CD4-positive, alpha-beta T cell treated with Interleukin-15 for 1 hour (primary cell): ENCODE data around the gene LRFN3.
A peak's percentile ranks its signal among the peaks of the same experiment; 100 is the strongest.
"Not testable (repeated sequence)": the region's sequence is repeated elsewhere in the genome, so short reads cannot be mapped to it uniquely, and the experiment has no call there.

ENCODE experiments used
- DNase-seq: peaks from one replicate; pipeline ENCODE4 v3.0.0-alpha.2; 2020

Gene LRFN3

GRCh38 chr19:35978832-35979365 lies 42.7 kb downstream of the LRFN3 start:
- no peak for DNase-seq

DNA sequence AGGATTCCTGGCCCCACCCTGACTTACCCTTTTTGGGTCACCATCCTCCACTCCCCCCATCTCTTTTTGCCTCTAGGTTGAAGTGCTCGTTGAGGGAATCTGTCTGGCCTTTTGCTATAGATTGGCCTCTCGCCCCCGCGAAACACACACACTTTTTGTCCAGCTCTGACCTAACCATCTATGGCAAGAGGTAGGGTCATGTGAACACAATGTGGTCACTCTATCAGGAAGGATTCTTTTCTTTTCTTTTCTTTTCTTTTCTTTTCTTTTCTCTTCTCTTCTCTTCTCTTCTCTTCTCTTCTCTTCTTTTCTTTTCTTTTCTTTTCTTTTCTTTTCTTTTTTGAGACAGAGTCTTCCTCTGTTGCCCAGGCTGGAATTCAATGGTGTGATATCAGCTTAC lies 44.8 kb downstream of the LRFN3 start:
- DNase-seq, result not testable (repeated sequence)

DNA sequence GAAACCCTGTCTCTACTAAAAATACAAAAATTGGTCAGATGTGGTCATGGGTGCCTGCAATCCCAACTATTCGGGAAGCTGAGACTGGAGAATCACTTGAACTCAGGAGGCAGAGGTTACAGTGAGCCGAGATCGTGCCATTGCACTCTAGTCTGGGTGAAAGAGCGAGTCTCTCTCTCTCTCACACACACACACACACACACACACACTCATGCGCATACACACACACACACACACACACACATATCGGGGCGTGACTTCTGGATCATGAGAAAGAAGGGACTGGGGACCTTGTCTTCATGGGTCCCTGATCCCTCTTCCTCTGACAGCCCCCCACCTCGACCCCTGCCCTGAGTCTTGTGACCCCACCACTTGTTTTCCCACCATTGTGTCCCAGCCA lies 47.0 kb downstream of the LRFN3 start:
- DNase-seq, result no peak

GRCh38 chr19:35986111-35986510 lies 49.9 kb downstream of the LRFN3 start:
- no peak for DNase-seq

GRCh38 chr19:35986664-35987570 lies 50.7 kb downstream of the LRFN3 start:
- DNase-seq, result peak; percentile 41

DNA sequence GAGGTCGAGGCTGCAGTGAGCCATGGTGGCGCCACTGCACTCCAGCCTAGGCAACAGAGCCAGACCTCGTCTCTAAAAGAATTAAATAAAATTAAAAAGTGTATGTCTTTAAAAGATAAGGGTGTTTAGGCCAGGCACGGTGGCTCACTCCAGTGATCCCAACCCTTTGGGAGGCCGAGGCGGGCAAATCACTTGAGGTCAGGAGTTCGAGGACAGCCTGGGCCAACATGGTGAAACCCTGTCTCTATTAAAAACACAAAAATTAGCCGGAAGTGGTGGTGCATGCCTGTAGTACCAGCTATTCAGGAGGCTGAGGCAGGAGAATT lies 51.4 kb downstream of the LRFN3 start:
- DNase-seq, result no peak

DNA sequence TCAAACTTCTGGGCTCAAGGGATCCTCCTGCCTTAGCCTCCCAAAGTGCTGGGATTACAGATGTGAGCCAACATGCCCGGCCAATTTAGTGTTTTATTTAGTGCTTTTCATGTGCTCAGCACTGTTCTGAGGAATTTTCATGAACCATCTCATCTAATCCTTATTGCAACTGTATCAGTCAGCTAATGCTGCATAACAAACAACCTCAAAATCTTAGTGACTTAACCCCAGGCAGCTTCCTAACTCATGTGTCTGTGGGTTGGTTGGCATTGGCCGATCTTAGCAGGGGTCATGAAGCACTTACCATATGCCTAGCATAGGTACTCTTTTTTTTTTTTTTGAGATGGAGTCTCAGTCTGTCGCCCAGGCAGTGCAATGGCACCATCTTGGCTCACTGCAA lies 52.6 kb downstream of the LRFN3 start:
- DNase-seq, result no peak

- DNase-seq, result no peak
Measured at GRCh38 chr19:35990156-35990555, 54.0 kb downstream of the LRFN3 start.

DNA sequence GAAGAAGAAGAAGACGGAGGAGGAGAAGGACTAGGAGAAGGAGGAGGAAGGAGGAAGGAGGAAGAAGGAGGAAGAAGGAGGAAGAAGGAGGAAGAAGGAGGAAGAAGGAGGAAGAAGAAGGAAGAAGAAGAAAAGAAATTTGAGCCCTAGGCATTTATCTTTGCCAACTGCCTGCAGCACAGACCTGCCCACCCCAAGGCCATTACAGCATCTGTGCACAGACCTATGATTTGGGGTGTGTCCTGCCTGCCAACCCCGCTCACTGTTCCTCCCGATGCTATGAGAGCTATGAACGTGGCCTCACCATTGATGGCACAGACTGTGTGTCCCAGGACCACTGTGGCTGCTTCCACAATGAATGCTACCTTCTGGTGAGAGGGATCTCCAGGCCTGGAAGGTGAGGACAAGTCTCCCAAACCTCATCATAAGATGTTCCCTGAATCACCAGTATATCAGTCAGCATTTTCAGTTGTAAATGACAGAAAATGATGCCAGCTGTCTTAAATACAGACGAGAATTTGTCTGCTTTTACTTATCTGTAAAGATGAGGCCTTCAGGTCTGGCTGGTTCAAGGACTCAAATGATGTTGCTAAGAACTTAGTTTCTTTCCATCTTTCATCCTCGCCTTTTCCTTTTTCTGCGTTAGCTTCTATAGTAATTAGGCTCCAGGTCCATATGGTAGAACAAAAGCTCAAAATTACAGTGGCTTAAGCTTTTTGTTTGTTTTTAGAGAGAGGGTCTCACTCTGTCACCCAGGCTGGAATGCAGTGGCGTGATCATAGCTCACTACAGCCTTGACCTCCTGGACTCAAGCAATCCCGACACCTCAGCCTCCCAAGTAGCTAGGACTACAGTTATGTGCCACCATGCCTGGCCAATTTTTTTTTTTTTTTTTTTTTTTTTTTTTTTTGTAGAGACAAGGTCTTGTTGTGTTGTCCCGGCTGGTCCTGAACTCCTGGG lies 54.9 kb downstream of the LRFN3 start:
- DNase-seq, result no peak

DNA sequence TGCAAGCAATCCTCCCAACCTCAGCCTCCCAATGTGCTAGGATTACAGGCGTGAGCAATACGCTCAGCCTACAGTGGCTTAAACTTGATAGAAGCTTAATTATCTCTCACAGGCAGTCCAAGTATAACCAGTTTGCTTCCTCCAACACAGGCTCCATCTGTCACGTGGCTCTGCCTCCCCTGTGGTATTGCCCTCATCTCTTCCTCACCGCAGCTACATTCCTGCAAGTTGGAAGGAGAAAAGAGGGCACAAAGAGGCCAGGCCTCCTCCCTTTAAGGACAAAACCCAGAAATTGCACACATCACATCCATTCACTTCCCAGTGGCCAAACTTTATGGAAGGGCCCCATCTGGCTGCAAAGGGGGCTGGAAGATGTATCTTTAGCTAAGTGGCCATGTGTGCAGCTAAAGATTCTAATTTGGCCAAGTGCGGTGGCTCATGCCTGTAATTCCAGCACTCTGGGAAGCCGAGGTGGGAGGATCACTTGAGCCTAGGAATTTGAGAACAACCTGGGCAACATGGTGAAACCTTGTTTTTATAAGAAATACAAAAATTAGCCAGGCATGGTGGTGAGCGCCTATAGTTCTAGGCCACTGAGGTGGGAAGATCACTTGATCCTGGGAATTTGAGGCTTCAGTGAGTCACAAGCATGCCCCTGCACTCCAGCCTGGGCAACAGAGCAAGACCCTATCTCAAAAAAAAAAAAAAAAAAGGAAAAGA lies 55.7 kb downstream of the LRFN3 start:
- no peak for DNase-seq

- no peak for DNase-seq
Measured at GRCh38 chr19:35992907-35993765, 57.0 kb downstream of the LRFN3 start.

DNA sequence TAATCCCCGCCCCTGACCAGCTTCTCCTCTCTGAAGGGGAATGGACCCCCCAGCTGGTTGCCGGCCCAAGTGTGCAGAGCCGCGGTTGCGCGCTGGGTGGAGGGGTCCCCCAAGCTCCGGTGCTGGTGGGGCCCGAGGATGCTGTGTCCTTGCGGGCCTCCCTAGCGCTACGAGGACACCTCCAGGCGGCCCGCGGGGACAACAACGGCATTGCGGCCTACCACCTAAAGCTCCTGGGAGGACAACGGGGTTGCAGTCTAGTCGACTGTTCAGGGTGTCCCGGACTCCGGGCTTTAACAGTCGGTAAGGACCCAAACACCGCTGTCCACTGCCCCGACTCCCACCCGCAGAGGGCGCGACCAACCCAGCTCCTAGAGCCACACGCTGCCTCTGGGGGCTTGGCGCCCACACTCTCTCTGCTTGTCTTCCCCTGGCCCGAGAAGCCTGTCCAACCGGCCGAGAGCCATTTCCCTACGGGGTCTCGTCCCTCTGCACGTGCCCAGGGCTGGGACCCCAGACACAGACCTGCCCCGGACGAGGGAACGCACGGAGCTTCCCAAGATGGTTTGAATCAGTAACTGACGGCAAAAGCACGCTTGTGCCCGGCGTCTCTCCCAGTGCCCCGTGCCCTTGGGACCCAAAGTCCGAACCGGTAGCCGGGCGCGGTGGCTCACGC lies 57.9 kb downstream of the LRFN3 start:
- DNase-seq, result no peak
